ENCODE measurements around the gene SLAMF9.

Gene SLAMF9

DNA sequence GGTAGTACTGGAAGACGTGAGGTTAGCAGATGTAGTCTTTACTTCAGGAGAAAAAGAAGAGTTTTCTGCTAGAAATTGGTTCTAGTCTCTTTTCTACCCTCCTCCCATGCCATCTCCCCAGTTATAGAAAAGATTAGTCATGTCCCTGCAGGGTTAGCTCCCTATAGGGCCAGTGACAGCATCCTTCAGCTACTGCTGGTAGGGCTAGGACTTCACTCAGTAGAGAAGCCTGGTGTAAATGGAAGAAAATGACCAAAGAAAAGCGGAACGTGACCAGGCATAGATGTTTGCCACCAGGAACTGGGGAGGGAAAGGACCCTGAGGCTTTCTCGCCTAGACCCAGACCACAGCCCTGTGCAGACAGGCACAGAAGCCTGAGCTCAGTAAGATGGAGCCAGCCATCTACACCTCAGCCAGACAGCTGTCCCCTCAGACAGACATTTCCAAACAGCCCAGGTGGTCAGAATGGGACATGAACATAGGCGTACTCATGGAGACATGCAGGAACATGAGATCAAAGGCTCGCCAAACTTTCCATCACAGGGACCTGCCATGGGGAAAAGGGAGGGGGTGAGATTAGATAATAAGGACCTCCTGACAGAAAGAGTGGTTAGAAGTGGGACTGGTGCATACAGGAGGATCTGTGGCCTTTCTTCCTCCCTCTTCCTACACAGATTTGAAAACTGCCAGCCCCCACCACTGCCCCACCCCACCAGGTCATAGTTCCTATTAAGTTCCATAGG, 23.5 kb upstream of the SLAMF9 start:
- in situ Hi-C loops (cut with MboI; ENCODE audit: low sequenced_read_pairs): no loop called here

DNA sequence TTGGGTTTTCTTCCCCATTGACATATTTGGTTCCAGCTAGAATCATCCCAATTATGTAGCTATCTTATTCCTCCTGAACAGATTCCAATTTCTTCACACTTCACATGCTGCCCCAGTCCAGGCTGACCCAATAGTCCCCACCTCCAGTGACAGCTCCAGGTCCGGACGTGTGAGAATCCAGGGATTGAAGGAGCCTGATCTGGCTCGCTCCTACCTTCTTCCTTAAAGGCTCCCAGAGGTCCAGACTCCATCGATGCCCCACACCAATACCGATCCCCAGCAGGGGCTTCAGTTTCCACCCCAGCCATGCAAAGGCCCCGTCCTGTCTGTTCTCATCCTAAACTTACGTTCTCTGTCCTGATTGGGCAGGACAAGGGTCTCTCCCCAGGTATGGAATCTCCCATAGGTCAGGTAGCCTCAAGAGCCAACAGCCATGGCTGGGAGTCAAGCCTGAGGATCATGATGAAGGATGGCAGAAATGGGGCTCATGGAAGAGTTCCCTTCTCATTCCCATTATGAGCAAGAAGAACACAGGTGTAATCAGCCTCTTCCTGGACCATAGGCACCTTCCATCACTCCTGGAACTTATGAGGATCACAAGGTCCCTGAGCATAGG, 20.4 kb upstream of the SLAMF9 start:
- in situ Hi-C loops (cut with MboI; ENCODE audit: low sequenced_read_pairs): no loop called here

DNA sequence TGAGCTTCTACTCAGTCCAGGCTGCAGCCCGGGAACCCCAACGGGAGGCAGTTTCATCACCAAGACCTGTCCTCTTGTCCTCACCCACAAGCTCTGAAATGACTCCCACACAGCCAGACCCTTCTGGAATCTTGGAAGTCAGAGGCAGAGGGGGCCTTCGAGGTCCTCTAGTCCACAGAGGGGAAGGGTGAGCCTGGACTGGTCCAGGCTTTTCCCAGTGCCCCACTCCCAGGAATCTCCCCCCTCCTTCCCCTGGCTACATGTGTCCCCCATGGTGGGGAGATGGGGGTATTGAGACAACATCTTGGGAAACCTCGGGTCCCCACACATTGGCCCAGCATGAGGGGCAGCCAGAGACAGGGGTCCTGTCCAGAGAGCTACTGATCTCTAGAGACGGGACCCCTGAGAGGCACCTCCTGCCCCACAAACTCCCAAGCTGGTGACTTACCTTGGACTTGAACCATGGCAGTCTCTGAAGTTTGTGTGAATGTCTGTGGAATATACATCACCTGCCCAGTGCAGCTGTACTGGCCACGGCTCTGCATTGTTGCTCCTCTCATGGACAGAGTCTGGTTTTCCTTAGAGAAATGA, 19.4 kb upstream of the SLAMF9 start:
- in situ Hi-C loops (cut with MboI; ENCODE audit: low sequenced_read_pairs): no loop called here

DNA sequence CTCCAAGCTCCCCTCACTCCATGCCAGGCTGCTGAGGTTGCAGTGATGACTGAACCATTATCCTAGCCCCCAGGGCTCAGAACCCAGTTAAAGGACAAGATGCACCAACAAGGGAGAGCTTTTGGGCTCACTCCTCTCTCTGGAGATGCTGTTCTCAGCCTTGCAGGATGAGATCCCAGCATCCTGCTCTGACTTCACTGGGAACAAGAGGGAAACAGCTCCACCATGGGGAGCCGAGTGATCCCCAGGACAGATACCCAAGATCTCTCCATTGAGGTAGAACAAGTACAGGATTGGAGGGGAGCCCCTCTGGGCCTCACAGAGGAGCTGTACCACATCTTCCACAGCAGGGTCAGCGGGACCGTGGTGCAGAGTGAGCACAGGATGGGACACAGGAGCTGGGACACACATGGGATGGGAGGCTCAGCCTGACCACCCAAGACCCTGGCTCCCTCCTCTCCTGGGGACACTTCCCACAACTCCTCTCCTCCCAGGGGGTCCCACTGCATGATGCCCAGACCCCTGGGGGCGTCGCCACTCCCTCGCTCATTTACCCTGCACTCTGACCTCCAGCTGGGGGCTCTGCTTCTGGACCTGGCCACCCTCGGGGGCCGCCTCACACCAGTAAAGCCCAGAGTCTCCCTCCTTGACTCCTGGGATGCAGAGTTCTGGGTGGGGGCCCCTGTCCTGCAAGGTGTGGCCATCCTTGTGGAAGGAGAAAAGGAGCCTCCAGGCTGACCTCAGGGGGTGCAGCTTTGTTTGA, 18.6 kb upstream of the SLAMF9 start:
- in situ Hi-C loops (cut with MboI; ENCODE audit: low sequenced_read_pairs): no loop called here

DNA sequence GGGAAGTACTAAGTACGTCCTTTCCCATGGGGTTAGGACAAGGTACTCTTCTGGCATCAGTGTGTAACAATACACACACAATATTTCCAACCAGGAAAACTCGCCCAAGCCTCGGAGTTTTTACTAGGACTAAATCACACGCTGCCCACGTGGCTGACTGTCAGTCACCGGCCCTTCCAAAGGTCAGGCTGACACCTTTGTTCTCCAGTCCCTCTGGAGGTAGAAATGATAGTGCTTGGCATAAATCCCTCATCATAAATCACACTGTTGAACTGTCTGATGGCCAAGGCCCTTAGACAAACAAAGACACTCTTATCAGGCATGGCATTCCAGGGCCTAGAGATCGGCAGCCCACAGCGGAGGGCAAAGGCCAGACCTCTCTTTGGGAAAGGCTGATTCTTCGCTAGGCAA, 16.9 kb upstream of the SLAMF9 start:
- in situ Hi-C loops (cut with MboI; ENCODE audit: low sequenced_read_pairs): no loop called here

DNA sequence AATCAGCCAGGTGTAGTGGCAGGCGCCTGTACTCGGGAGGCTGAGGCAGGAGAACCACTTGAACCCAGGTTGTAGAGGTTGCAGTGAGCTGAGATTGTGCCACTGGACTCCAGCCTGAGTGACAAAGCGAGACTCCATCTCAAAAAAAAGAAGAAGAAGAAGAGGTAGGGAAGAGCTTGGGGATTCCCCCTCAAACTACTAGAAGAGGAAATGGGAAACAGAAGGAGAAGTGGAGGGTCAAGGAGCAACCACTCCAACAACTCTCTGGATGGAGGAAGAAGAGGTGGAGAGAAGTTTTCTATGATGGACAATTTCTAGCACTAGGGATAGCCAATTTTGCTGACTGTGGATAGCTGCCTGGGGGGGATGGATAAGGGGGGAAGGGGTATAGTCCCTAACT, 14.9 kb upstream of the SLAMF9 start:
- in situ Hi-C loops (cut with MboI; ENCODE audit: low sequenced_read_pairs): no loop called here

DNA sequence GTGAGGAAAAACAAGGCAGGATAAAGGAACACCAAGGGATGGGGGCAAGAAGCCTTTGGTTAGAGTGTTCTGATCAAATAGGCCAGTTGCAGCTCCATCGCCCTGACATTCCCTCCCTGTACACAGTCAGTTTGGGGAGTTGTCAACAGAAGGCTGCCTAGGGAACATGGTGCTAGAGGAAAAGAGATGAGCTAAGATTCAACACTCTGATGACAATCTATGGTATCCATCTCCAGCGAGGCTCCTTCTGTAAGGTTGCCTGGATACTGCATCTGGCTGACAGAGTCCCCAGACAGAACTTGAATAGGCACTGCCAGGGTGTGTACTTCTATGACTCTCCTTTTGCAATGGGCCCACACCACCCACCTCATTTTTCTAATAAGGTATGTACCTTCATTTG, 11.2 kb upstream of the SLAMF9 start:
- in situ Hi-C loops (cut with MboI; ENCODE audit: low sequenced_read_pairs): no loop called here

DNA sequence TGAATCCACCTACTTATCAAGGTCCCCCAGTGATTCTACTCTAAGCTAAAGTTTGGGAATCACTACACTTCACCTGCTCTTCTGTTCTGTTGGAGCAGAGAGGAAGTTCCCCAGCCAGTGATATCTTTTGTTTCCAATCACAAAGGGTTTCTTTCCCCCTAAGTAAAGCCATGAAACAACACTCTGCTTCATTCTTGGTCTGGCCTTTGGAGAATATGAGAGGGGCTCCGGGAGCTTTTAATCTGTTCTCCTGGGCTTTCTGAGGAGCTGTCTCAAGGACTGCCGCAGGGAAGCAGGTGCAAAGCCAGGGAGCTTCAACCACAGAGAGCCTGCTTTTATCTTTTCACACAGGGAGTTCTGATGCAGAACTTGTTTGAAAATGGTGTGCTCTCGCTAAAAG, 10.1 kb upstream of the SLAMF9 start:
- in situ Hi-C loops (cut with MboI; ENCODE audit: low sequenced_read_pairs): no loop called here

DNA sequence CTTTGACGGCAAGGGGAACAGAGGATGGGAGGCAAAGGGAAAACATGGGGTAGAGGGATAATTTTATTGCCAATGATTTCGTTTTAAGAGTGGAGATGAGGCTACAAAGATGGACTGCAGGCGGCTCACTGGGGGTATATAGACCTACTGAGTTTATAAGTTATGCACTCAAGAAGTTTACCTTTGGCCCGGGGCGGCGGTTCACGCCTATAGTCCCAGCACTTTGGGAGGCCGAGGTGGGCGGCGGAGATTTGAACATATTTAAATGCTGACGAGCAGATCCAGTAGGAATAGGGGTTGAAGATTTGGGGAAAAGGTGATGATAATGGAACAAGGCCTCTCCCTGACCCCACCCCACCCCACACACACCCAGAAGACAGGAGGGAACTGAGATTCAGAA, 8.1 kb upstream of the SLAMF9 start:
- in situ Hi-C loops (cut with MboI; ENCODE audit: low sequenced_read_pairs): no loop called here

DNA sequence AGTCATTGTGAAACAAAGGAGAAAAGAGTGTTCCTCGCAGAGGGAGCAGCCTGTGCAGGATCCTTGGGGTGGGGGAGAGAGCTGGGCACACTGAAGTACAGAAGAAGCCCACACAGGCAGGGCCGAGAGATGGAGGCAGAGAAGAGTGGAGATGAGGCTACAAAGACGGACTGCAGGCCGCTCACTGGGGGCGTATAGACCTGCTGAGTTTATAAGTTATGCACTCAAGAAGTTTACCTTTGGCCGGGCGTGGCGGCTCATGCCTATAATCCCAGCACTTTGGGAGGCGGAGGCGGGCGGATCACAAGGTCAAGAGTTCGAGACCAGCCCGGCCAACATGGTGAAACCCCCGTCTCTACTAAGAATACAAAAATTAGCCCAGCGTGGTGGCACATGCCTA, 7.6 kb upstream of the SLAMF9 start:
- in situ Hi-C loops (cut with MboI; ENCODE audit: low sequenced_read_pairs): no loop called here

DNA sequence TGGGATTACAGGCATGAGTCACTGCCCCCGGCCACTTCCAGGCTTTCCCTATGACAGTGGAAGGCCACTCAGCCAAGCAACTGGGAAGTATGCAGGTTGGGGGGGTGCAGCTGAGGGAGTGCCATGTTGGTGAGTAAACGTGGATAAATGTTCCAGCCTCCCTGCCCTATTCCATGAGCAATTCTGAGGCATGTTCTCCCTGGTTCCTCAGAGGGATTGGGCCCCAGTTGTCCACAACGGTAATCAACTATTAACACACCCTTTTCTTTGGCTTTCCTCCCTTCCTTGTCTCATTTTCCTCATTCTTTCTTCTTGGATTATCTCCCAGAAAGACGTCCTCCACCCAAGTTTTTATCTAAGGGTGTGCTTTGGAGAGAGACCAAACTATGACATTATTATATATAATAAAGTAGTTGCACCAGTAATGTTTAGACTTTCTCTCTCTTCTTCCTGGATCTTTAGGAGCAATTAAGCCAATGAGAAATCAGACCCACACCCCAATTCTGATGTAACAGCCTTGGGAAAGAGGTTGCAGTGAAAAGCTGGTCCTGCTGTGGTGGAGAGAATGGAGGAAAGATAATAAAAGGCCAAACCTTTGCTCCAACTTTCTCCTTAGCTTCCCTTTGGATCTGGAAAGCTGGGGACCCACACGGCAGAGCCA, 6.8 kb upstream of the SLAMF9 start:
- in situ Hi-C loops (cut with MboI; ENCODE audit: low sequenced_read_pairs): no loop called here

DNA sequence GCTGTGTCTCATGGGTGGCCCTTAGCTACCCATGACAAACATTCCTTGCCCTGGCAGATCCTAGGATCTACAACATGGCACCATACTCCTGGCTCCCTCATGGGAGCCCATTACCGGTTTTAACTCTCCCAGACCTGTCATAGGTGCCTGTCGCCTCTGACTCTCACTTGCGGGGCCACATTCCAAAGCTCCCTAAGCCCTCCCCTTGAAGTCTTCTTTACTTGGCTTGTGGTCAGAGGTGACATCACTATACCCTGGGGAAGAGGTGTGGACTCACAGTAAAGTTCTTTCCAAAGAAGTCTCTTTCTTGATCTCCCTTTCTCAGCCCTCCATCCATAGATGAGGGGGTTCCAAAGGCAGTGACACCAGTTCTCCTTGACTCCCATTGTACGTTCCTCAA, 5.4 kb upstream of the SLAMF9 start:
- in situ Hi-C loops (cut with MboI; ENCODE audit: low sequenced_read_pairs): no loop called here

DNA sequence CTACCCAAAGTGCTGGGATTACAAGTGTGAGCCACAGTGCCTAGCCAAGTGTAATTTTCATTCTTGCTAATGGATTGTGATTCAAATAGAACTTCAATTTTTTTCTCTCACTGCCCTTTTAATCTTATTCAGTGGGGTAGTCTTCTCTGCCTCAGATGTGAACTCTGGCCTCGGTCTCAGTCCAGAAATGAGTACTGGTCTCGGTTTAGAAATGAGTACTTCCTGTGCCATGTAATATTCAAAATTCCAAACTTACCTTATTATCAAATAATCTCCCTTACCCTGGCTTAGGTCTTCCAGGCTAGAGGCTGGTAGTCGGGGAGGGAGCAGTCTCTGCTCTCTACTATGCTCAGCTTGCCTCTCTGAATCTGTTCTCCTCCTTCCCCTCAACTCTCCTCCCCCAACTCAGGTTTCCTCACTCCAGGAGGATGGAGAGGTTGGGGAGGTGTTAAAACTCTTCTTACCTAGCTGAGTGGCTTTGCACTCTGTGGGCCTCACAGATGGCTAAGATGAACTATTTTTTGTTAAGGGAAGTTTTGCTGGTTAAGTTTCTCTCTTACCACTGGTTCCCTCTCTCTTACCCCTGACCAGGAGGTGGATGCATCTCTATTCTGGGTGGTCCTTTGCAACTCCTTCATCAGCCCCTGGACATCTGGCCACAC, 4.8 kb upstream of the SLAMF9 start:
- in situ Hi-C loops (cut with MboI; ENCODE audit: low sequenced_read_pairs): no loop called here

DNA sequence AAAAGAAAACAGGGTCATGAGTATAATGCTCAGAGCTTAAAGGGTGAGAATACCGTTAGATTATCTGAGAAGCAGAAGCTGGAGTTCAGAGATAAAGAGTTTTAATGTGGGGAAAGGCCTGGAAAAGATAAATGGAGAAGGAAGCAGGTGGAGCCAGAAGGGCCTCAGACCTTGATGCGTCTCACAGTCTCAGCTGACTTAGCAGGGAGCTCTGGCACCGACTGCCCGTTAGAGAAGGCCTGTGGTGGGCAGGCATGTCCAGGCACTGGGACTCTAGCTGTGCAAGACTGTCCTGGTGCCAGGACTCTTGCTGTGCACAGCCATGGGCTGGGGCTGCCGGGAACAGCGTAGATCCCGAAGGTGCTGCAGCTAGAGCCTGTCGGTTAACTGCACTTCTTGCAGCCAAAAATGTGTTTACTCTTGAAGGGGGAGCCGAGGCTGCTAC, 3.8 kb upstream of the SLAMF9 start:
- in situ Hi-C loops (cut with MboI; ENCODE audit: low sequenced_read_pairs): no loop called here

DNA sequence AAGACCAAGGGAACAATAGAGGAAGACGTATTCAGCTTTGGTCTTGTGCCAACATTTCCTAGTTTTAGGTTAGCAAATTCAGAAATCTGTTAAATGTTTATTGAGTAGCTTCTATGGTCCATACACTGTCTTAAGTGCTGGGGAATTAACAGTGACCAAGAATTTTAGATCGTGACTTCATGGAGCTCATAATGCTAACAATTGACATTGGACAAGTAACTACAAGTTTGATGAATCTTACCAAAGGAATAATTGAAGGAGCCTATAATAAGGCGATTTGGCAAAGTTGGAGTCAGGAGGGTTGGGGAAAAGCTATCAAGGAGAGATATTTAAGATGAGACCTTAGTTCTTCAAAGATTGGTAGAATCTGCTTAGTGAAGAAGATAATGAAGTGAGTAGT, 1.4 kb upstream of the SLAMF9 start:
- in situ Hi-C loops (cut with MboI; ENCODE audit: low sequenced_read_pairs): no loop called here

DNA sequence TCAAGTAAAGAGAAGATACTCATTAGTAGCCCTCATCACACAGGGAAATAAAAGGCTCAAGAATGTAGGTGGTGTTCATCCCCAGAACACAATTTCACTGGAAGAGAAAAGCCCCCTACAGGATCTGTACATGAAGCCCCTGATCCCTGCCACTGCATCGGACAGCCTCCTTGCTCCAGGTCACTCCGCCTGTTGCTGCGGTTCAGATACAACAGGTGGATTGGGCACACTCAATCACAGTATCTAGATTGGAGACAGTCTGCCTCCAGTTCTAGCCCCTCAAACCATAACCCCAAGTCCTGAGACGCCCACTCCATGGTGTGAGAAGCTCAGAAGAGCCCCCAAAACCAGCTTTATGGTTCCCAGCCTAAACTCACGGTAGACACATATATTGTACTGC, 1.1 kb downstream of the SLAMF9 start:
- in situ Hi-C loops (cut with MboI; ENCODE audit: low sequenced_read_pairs): no loop called here

DNA sequence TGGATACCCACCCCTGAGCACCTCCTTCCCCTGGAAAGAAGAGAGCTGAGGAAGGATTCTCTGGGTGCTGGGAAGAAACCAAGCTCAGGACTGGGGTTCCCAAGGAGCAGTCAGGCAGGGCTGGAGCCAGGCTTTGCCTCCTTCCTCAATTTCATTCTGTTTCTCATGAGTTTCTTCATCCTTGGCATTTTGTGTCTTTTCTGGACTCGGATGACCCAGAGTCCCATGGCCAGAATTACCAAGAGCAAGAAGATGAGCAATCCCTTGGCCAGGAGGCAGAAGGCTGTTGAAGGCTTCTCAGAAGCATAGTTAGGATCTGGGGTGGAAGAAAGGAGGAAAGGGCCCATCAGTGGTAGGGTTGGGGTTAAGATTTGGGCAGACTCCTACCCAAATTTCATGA, 2.5 kb downstream of the SLAMF9 start:
- in situ Hi-C loops (cut with MboI; ENCODE audit: low sequenced_read_pairs): no loop called here

DNA sequence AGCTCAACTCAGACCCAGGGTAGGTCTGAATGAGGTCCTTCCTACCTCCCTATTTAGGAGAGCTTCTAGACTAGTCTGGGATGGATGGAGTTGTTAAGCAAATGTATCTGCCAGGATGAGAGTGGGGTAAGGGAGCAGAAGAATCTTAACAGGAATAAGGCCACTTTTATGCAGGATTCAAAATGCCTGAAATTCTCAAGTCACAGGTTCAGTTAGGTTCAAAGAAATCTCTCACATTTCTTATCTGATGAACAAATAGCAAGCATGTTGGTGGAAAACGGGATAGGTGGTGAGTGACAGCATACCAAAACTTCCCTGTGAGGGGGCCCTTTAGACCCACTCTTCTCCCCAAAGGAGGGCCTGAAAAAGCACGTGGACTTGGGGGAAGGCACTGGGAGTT, 3.0 kb downstream of the SLAMF9 start:
- in situ Hi-C loops (cut with MboI; ENCODE audit: low sequenced_read_pairs): no loop called here

DNA sequence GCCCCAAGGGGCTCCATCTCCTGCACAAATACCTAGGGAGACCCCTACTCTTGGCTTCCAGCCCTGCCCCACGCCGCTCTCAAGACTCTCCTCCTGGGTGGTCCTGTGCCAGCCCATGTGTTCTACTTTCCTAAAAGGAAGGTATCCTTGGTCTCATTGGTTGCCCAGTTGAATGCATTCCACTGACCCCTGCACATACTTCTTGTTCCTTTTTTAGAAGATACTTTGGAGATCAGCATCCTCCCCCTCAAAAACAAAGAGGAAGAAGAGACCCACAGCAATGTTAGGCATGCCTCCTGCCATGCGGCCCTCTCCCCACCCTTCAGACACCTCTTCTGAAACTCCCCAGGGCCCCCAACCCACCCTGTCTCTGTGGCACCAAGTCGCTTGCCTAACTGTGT, 4.1 kb downstream of the SLAMF9 start:
- in situ Hi-C loops (cut with MboI; ENCODE audit: low sequenced_read_pairs): no loop called here

DNA sequence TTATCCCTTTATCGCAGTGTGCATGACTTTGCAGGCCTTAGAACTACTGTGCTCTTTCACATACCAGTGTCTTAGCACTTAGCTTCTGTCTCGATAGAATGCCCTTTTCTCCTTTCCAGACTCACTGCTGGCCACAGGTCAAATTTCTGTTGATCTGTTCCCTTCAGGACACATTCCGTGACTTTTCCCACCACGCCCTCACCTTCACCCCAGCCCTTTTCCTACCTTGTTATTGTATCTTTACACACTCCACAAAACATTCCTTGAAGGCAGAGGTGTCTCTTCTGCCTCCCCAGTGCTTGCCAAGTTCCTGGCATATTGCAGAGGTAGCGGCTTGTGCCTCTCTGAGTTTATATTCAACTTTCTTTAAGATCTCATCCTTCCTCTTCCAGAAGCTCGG, 4.9 kb downstream of the SLAMF9 start:
- in situ Hi-C loops (cut with MboI; ENCODE audit: low sequenced_read_pairs): no loop called here

DNA sequence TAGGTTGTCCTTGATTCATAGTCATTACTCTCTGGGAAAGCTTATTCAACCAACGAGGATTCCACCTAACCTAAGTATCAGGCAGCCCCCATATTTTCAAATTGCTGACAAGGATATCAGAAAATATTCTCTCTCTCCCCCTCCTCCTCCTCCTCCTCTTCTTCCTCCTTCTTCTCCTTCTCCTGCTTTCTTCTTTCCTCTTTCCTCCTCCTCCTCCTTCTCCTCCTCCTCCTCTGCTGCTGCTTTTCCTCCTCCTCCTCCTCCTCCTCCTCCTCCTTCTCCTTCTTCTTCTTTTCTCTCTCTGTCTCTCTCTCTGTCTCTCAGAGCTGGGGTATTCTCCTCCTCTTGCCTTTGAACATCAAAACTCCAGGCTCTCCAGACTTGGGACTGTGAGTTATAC, 6.1 kb downstream of the SLAMF9 start:
- in situ Hi-C loops (cut with MboI; ENCODE audit: low sequenced_read_pairs): no loop called here

Data from HL-60/S4 (cell line).